Islet precursor cell (in vitro differentiated cells): ENCODE data around the gene OR5D16.
"Not testable (repeated sequence)": the region's sequence is repeated elsewhere in the genome, so short reads cannot be mapped to it uniquely, and the experiment has no call there.

Experiments used
- DNase-seq: peaks from one replicate; pipeline ENCODE4 v3.0.0-alpha.2; 2018

The OR5D16 gene

DNA sequence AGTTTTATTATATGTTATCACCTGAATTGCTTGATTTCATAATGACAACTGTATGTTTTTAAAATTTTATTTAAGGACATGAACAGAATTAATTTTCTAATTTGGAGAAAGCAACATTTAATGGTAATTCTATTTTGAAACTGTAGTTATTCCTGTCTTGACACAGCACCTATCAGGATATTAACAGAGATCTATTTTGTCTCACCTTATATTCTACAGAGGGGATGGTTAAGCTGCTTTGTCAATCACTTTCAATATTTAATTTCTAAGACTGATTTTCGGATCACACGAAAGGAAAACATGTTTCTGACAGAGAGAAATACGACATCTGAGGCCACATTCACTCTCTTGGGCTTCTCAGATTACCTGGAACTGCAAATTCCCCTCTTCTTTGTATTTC is at the start of gene OR5D16:
OR5D16 (plus strand) TSS at position 301 of the 400 bp plus-strand sequence; CDS start at position 301, 0 bp downstream.
- DNase-seq: no peak

DNA sequence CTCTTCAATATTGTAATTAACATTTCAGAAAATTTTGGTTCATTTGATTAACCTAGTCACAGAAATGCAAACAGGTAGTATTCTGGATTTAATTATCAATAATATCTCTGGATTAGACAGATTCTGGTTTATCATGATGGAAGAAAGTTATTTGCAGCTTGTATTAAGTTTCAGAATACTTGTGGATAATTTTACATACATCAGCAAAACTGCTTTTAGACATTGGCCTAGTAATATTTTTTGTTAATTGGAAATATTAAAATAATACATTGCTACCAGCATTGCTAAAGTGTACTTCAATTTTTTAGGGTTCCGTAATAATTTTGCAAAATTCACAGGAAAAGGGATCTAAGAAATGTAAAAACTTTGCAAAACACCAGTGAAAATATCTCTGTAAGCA is 46.9 kb upstream of the OR5D16 start:
- no peak for DNase-seq

DNA sequence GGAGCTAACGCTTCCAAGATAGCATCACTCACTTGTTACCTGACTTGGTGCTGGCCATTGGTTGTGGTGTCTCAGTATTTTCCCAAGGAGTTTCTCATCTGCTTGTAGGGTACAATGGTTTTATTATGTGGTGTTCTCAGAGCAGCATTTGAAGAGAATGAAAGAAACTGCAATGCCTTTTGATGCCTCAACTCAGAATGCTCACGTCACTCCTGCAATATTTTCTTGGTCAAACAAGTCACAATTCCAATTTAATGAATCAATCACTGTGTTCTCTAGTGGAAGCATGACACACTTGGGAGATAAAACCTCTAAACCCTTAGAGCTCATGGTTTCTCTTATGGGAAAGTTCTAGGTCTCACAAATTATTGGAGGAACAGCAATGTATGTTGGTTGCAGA is 45.2 kb upstream of the OR5D16 start:
- DNase-seq: no peak

DNA sequence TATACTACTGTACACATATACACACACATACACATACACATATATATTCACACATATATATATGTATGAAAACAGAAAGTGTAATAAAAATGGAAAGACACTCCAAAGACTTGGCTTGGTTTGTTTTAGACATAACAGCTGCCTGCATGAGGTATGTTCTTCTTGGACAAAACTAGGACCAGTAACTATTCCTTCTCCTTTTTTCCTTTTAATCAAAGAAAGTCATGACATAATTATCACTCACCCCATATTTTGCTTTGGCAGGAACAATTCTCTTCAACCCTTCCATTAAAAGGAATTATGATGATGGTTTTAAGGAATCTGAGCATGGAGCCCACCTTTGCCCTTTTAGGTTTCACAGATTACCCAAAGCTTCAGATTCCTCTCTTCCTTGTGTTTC is 43.3 kb upstream of the OR5D16 start, which contains the start of gene OR5D14:
OR5D14 (plus strand) TSS at position 301 of the 400 bp plus-strand sequence; CDS start at position 301, 0 bp downstream.
- DNase-seq: no peak

DNA sequence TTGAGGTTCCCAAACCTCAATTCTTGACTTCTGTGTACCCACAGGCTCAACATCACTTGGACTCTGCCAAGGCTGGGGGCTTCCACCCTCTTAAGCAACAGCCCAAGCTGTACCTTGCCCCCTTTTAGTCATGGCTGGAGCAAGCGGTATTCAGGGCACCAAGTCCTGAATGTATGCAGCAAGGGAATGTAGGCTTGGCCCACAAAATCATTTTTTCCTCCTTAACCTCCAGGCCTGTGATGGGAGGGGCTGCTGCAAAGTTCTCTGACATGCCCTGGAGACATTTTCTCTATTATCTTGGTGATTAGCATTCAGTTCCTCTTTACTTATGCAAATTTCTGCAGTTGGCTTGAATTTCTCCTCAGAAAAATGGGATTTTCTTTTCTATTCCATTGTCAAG is 32.3 kb upstream of the OR5D16 start:
- DNase-seq: no peak

DNA sequence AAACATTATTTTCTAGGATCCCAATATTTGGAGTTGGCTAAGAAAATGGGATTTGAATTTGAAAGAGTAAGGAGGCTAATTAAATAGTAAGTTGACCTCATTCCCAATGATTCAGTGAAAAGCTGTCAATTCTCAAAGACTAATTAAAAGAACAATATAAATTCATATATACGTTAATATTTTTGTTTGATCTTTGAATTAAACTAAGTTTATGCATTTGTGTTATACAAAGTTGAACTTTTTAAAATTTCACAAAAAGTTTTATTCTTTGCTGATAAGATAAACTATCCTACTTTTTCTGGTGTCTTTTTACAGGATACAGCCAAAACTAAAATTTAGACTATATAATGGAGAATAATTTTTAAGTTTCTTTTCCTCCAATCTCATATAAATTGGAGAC is 27.5 kb upstream of the OR5D16 start, which contains the start of gene OR5L1:
OR5L1 (plus strand) TSS at position 301 of the 400 bp plus-strand sequence. CDS start 100 bp downstream, outside the sequence.
- no peak for DNase-seq

DNA sequence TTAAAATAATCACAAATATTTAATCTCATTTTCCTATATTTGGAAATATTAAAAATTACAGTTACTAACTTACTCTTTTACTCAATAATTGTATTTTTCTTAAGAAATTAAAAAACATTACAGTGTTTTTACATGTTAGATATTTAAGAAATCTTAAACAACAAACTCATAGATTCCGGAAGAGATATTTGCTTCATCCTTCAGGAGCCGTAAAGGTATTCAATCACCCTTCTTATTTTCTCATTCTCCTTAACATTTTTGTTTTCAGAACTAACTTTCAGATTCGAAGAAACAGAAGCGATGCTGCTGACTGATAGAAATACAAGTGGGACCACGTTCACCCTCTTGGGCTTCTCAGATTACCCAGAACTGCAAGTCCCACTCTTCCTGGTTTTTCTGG is 19.2 kb upstream of the OR5D16 start, which contains the start of gene OR5D18:
OR5D18 (plus strand) TSS at position 301 of the 400 bp plus-strand sequence; CDS start at position 301, 0 bp downstream.
- DNase-seq: no peak

DNA sequence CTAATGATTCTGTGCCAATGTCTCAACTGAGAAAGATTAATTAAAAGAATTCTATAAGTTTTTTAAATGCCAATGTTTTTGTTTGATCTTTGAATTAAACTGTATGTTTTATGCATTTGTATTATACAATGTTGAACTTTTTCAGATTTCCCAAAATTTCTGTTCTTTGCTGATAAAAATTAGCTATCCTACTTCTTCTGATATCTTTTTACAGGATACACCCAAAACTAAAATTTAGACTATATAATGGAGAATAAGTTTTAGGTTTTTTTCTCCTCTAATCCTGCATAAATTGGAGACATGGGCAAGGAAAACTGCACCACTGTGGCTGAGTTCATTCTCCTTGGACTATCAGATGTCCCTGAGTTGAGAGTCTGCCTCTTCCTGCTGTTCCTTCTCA is 11.6 kb upstream of the OR5D16 start, which contains the start of gene OR5L2:
OR5L2 (plus strand) TSS at position 301 of the 400 bp plus-strand sequence; CDS start at position 301, 0 bp downstream.
- DNase-seq: no peak

DNA sequence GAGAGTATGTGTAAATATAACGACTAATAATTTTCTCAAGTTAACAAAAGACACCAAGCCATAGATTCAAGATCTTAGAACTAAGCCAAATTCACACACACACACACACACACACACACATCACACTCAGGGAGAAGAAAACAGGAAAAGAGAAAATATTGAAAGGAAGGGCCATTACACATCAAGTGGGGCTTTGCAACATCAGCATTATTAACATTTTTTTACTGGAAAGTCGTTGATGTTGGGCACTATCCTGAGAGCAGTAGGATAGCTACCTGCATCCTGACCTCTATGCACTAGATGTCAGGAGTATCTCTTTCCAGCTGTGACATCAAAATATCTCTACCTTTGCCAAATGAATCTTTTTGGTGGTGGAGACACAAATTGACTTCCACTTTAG is 8.9 kb downstream of the OR5D16 start:
- DNase-seq: no peak

DNA sequence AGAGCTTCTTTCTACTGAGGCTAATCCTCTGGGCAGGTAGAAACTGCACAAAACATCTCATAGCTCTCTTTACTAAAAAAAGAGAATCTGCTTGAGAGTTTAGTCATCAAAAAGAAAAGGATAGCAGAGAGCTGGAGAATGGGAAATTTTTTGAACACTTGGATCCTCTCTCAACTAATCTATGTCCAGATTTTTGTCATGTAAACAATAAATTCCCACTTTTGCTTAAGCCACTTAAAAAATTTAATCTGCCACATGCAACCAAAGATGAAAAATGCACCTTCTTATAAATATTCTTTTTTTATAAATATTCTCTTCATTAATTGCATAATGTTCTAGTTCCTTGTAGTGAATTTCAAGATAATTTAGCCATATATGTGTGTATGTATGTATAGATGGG is 10.5 kb downstream of the OR5D16 start:
- no peak for DNase-seq

DNA sequence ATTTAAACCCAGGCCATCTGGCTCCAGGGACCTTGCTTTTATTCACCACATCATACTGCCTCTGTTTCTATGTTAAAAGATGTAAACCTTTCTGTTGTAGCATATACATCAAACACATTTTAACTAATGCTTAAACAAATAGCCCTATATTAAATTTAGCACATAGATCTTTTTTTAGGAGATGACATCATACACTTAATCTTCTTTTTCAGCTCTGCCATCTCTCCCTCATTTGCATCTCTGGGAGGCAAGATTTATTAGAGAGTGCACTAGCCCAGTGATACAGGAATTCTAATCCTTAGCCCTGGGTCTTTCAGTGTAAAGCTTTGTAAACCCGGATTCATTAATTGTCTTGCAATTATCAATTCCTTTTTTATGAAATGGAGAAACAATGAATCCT is 13.6 kb downstream of the OR5D16 start:
- DNase-seq: no peak

DNA sequence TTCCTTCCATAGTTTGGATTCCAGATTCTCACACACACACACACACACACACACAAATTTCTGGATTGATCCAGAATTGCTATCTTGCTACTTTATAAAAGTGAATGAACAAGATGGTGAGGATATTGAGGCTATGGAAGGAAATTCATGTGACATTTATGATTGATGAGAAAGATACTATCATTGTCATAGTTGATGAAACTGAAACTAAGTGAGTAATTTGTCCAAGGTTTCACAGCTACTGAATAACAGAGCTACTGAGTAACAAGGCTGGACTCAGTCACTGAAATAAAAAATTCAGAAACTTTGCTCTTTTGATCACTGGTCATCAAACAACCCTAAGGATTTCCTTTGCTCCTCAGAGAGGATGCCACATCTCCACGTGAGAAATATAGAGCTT is 16.2 kb downstream of the OR5D16 start:
- no peak for DNase-seq

DNA sequence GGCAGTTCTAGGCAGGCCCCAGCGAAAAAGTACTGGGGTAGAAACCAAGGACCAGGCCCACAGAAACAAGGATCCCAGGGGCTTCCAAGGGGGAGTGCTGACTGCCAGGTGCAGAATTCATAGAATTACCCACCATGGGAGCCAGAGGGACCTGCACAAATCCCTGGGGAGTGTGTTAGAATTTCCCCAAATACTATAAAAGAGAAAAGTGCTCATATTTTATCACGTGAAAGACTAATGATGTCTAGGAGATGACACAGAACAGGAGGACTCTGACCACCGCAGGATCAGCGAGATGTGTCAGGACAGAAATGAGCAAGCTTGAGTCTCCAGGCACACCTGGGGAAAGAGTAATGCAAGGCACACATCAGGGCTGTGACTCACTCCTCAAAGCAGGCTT is 28.8 kb downstream of the OR5D16 start:
- not testable (repeated sequence) for DNase-seq

DNA sequence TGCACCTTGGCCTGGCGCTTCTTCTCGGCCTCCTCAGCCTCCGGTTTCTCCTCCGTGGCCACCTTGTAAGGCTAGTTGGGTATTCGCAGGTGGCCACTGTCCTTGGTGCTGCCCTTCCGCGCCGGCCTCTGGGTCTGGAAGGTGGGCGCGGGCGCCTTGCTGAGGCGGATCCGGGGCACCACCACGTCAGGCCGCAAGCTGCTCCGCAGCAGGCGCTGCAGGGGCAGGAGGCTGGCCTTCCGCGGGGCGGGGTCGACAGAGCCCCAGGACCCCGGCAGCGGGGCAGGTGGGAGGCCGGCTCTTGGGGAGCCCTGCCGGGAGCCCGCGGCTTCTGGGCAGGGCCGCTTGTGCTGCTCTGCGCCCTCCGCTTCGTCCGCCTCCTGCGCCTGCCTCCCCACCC is 34.2 kb downstream of the OR5D16 start:
- DNase-seq: not testable (repeated sequence)

DNA sequence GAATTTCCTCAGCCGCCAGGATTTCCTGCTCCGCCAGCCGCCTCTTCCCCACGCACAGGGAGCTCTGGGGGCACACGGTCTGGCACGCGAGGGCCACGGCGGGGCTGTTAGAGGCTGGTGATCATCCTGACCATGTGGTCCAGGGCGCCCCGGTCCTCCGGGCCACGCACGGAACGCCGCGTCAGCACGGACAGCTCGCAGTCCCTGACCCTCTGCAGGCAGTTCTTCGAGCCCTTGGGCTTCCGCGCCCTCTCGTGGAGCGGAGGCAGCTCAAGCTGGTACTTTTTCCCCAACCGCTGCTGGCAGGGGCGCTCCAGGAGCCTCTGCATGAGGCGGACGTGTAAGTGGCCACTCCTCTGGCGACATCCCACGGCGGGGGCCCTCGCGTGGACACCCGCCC is 34.6 kb downstream of the OR5D16 start:
- not testable (repeated sequence) for DNase-seq

DNA sequence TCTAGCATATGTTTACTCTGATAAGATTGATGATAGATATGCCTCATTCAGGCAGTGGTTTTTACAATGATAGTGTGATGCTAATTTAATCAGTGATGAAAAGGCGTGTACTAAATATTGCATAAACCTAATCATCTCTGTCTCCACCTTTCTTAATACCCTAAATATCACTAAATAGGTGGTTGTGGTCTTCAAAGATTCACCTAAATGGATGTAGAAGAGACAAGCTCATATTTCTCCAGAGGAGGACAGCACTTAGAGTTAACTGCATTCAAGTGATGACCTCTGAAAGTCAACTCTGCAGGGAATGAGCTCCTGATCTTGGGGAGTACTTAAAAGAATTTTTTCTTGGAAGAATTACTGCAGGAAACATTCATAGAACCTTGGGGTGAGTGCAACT is 44.4 kb downstream of the OR5D16 start, which contains the start of gene TRIM51:
TRIM51 (plus strand) TSS at position 301 of the 400 bp plus-strand sequence. CDS start 2,132 bp downstream, outside the sequence.
- DNase-seq: not testable (repeated sequence)

DNA sequence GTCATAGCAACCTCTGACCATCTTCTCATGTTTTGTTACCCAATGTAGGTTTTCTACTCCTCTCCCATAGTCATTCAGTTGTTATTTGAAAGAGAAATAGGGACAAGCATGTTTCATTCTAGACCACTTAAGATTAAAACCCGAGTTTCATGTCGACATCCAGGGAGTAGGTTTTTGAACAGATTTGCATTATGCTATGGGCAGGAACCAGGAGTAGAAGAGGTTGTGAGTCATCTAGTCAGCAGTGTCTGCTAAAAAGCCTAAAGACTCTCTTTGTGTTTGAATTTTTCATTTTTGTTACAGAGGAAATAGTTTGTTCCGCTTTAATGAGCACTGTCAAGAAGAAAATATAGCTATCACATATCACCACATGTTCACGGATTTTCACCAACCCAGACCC is 46.4 kb downstream of the OR5D16 start:
- DNase-seq: not testable (repeated sequence)

DNA sequence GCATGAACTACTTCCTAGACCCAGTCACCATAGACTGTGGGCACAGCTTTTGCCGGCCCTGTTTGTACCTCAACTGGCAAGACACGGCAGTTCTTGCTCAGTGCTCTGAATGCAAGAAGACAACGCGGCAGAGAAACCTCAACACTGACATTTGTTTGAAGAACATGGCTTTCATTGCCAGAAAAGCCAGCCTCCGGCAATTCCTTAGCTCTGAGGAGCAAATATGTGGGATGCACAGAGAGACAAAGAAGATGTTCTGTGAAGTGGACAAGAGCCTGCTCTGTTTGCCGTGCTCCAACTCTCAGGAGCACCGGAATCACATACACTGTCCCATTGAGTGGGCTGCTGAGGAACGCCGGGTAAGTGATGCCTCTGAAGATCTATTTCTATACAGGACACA is 46.9 kb downstream of the OR5D16 start:
- DNase-seq: not testable (repeated sequence)
